Activated effector memory CD4-positive, alpha-beta T cell treated with anti-CD3 and anti-CD28 coated beads, Interleukin-2, amount 50 U/mL, for 16 hours (primary cell): ENCODE data around the gene DNAAF1.
"Not testable (repeated sequence)": the region's sequence is repeated elsewhere in the genome, so short reads cannot be mapped to it uniquely, and the experiment has no call there.

Experiments
- DNase-seq: peaks from one replicate; pipeline ENCODE4 v3.0.0-alpha.2; 2020

The DNAAF1 gene

GRCh38 chr16:84186685-84187437 is 41.8 kb downstream of the DNAAF1 start, which contains the start of gene TAF1C:
Gene TAF1C, minus strand, starts transcription at chr16:84187057. Its CDS starts 2,069 bp downstream, at chr16:84184988.
- DNase-seq, result peak; percentile 96

GRCh38 chr16:84190731-84191388 is 45.8 kb downstream of the DNAAF1 start, which contains the start of gene ADAD2:
Gene ADAD2, plus strand, starts transcription at chr16:84191157. Its CDS starts 74 bp downstream, at chr16:84191231.
- no peak for DNase-seq

GRCh38 chr16:84191466-84191865 is 46.4 kb downstream of the DNAAF1 start:
- no peak for DNase-seq

- DNase-seq, result no peak
Measured at GRCh38 chr16:84193480-84193879, 48.4 kb downstream of the DNAAF1 start.

GRCh38 chr16:84194018-84194417 is 48.9 kb downstream of the DNAAF1 start:
- no peak for DNase-seq

- peak; percentile 74 for DNase-seq
Measured at GRCh38 chr16:84194470-84195200, 49.5 kb downstream of the DNAAF1 start.

- DNase-seq, result no peak
Measured at GRCh38 chr16:84195201-84196093, 50.3 kb downstream of the DNAAF1 start.

GRCh38 chr16:84196101-84196500 is 51.0 kb downstream of the DNAAF1 start:
- DNase-seq, result no peak

- DNase-seq, result no peak
Measured at GRCh38 chr16:84196727-84197394, 51.8 kb downstream of the DNAAF1 start.

- DNase-seq, result no peak
Measured at GRCh38 chr16:84197466-84198128, 52.5 kb downstream of the DNAAF1 start.

GRCh38 chr16:84198401-84198800 is 53.3 kb downstream of the DNAAF1 start:
- DNase-seq, result no peak

- no peak for DNase-seq
Measured at GRCh38 chr16:84199097-84199496, 54.0 kb downstream of the DNAAF1 start.

GRCh38 chr16:84199861-84200260 is 54.8 kb downstream of the DNAAF1 start:
- DNase-seq, result no peak

GRCh38 chr16:84204551-84204950 is 59.4 kb downstream of the DNAAF1 start:
- DNase-seq, result not testable (repeated sequence)

GRCh38 chr16:84205123-84205522 is 60.0 kb downstream of the DNAAF1 start:
- not testable (repeated sequence) for DNase-seq

GRCh38 chr16:84205976-84206691 is 61.0 kb downstream of the DNAAF1 start:
- DNase-seq, result no peak

GRCh38 chr16:84207251-84207650 is 62.1 kb downstream of the DNAAF1 start:
- DNase-seq, result no peak

- DNase-seq, result no peak
Measured at GRCh38 chr16:84207879-84208278, 62.8 kb downstream of the DNAAF1 start.

- no peak for DNase-seq
Measured at GRCh38 chr16:84209989-84210388, 64.9 kb downstream of the DNAAF1 start.

- DNase-seq, result no peak
Measured at GRCh38 chr16:84212154-84212553, 67.0 kb downstream of the DNAAF1 start.

- no peak for DNase-seq
Measured at GRCh38 chr16:84212631-84213030, 67.5 kb downstream of the DNAAF1 start.
